ENCODE data around the gene PTPRN2. TPM values are rescaled to one million over a fixed set of nuclear protein-coding genes. Genes with fewer than 3 reads are reported as not detected.
"Not testable (repeated sequence)": the region's sequence is repeated elsewhere in the genome, so short reads cannot be mapped to it uniquely, and the experiment has no call there.

The PTPRN2 gene
- total and polyA plus RNA-seq, 7 donors, result 0.47 to 0.82 (median 0.51) TPM

DNA sequence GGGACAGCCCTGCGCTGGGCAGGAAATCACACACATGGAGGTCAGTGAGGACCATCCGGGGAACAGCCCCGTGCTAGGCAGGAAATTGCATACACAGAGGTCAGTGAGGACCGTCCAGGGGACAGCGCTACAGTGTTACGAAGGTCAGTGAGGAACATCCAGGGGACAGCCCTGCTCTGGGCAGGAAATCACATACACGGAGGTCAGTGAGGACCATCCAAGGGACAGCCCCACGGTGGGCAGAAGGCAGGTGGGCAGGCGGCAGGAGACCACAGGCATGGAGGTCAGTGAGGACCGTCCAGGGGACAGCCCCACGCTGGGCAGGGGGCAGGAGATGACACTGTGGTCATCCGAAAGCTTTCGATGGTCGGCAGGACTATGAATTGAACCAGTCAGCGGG, 79.7 kb downstream of the PTPRN2 start:
- H3K4me1 ChIP-seq, result no peaks in the 10 kb centered on the region
- DNase-seq, result no peak
- WGBS, 3 donors, result 67 to 75% (median 71%) methylated on average over 15 of the region's 15 CpGs
- H3K27me3 ChIP-seq (ENCODE audit: insufficient read depth in 3 of 3, low read length in 2 of 3), result peaks cover 0 to 12% (median 4%) of the 10 kb centered on the region in 3 donors
- H3K36me3 ChIP-seq (ENCODE audit: insufficient read depth in 1 of 2, low read depth in 1 of 2), result no peaks in the 10 kb centered on the region
- no peak overlapping the region for H3K27ac ChIP-seq
- no peak overlapping the region for H3K4me3 ChIP-seq
- ATAC-seq, result no peak
- TF ChIP-seq, protein P1, sequence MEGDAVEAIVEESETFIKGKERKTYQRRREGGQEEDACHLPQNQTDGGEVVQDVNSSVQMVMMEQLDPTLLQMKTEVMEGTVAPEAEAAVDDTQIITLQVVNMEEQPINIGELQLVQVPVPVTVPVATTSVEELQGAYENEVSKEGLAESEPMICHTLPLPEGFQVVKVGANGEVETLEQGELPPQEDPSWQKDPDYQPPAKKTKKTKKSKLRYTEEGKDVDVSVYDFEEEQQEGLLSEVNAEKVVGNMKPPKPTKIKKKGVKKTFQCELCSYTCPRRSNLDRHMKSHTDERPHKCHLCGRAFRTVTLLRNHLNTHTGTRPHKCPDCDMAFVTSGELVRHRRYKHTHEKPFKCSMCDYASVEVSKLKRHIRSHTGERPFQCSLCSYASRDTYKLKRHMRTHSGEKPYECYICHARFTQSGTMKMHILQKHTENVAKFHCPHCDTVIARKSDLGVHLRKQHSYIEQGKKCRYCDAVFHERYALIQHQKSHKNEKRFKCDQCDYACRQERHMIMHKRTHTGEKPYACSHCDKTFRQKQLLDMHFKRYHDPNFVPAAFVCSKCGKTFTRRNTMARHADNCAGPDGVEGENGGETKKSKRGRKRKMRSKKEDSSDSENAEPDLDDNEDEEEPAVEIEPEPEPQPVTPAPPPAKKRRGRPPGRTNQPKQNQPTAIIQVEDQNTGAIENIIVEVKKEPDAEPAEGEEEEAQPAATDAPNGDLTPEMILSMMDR (IDR thresholded peaks at IDR 0.05), result no peak
- intact Hi-C loops (cut with DNase I), result no loop called here
- H3K9me3 ChIP-seq, result peaks cover 7% of the 10 kb centered on the region

DNA sequence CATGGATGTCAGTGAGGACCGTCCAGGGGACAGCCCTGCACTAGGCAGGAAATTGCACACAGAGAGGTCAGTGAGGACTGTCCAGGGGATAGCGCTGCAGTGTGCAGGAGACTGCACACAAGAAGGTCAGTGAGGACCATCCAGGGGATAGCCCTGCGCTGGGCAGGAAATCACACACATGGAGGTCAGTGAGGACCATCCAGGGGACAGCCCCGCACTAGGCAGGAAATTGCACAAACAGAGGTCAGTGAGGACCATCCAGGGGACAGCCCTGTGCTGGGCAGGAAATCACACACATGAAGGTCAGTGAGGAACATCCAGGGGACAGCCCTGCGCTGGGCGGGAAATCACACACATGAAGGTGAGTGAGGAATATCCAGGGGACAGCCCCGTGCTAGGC, 80.4 kb downstream of the PTPRN2 start:
- H3K4me3 ChIP-seq; intact Hi-C loops (cut with DNase I); DNase-seq; ATAC-seq; H3K27ac ChIP-seq; H3K4me1 ChIP-seq; H3K9me3 ChIP-seq; H3K36me3 ChIP-seq (ENCODE audit: insufficient read depth in 1 of 2, low read depth in 1 of 2): not testable (repeated sequence)
- H3K27me3 ChIP-seq (ENCODE audit: insufficient read depth in 3 of 3, low read length in 2 of 3), result peaks cover 0 to 12% (median 4%) of the 10 kb centered on the region in 3 donors
- WGBS, 3 donors, result 59 to 69% (median 67%) methylated on average over 7 of the region's 7 CpGs

DNA sequence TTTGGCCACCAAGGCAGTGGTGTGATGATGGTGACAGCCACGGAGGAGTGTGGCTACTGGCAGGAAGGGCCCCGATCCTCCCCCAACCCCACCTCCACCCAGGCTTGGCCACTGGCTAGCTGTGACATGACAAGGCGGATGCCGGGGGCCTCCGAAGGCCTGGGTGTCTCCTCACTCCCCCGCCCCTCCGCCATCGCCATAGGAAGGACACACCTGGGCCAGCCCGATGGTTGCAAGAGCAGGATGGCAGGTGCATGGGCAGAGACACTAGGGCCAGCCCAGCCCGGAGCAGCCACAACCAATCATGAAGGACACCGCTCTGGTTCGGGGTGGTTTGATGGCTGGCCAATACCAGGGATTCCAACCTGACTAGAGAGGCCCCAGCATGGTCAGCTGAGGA, 81.0 kb downstream of the PTPRN2 start:
- TF ChIP-seq, protein P1 (IDR thresholded peaks at IDR 0.05), result no peak
- DNase-seq (no peak), ATAC-seq (no peak)
- peaks cover under 1% of the 10 kb centered on the region for H3K9me3 ChIP-seq
- H3K4me3 ChIP-seq, result no peak overlapping the region
- 93 to 98% (median 95%) methylated on average over 12 of the region's 12 CpGs for WGBS, 3 donors
- H3K36me3 ChIP-seq (ENCODE audit: insufficient read depth in 1 of 2, low read depth in 1 of 2), result no peaks in the 10 kb centered on the region
- no peaks in the 10 kb centered on the region for H3K4me1 ChIP-seq
- H3K27ac ChIP-seq, result no peak overlapping the region
- intact Hi-C loops (cut with DNase I), result no loop called here
- H3K27me3 ChIP-seq (ENCODE audit: insufficient read depth in 3 of 3, low read length in 2 of 3), result peaks cover 0 to 15% (median 4%) of the 10 kb centered on the region in 3 donors

DNA sequence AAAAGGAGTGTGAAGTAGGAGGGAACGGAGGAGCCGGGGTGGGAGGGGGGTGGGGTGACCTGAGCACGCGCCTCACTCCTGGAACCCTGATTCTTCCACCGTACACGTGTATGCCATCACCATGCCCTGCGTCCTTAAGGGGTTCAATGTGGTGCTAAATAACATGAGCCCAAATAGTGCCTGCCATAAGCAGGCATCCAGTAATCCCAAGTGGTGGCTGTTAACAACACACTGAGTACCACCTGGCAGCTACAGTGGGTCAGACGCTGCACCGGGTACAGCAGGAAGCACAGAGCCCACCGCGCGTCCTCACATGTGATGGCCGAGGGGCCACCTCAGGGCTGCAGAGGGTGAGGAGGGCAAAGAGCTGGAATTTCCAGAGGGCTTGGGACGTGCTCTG, 81.9 kb downstream of the PTPRN2 start:
- TF ChIP-seq, protein P1 (IDR thresholded peaks at IDR 0.05), result no peak
- Histone ChIP-seq H3K27me3 (ENCODE audit: insufficient read depth in 3 of 3, low read length in 2 of 3) (peaks cover 0 to 25% (median 4%) of the 10 kb centered on the region in 3 donors), H3K36me3 (ENCODE audit: insufficient read depth in 1 of 2, low read depth in 1 of 2) (no peaks in the 10 kb centered on the region), H3K4me3 (no peak overlapping the region), H3K9me3 (no peaks in the 10 kb centered on the region), H3K27ac (no peak overlapping the region), H3K4me1 (no peaks in the 10 kb centered on the region)
- DNase-seq (no peak), ATAC-seq (no peak)
- WGBS, 3 donors, result 93 to 96% (median 94%) methylated on average over 14 of the region's 14 CpGs
- intact Hi-C loops (cut with DNase I), result no loop called here

DNA sequence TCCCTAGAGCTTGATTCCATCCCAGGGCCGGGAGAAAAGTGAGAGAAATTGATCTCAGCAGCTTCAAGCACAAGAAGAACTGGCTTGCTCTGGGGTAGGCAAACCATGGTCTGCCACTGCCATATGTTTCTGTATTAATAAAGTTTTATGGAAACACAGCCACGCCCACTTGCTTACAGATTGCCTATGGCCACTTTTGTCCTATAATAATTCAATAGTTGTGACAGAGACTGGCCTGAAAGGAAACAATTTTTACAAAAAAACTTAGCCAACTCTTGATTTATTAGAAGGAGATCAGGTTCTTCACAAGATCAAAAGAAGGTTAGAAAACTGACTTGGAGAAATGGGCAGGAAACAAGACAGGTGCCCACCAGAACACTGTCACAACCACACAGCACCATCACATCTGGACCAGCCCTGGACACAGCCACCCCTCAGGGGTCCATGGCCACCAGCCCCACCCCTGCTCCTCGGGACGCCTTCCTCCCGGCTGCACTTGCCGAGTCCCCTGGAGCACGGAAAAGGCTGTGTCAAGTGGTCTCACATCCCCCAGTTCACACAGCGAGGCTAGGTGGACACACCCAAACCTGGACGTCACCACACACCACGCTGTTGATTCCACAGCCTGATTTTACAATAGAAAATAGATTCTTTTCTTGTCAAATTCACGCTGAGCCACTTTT, 85.4 kb downstream of the PTPRN2 start:
- 82 to 84% (median 83%) methylated on average over 11 of the region's 11 CpGs for WGBS, 3 donors
- intact Hi-C loops (cut with DNase I), result no loop called here
- Histone ChIP-seq H3K4me1 (no peaks in the 10 kb centered on the region), H3K27me3 (ENCODE audit: insufficient read depth in 3 of 3, low read length in 2 of 3) (peaks cover 0 to 34% (median 4%) of the 10 kb centered on the region in 3 donors), H3K4me3 (no peak overlapping the region), H3K27ac (no peak overlapping the region), H3K36me3 (ENCODE audit: insufficient read depth in 1 of 2, low read depth in 1 of 2) (no peaks in the 10 kb centered on the region), H3K9me3 (no peaks in the 10 kb centered on the region)
- DNase-seq (no peak), ATAC-seq (no peak)
- TF ChIP-seq, protein P1 (IDR thresholded peaks at IDR 0.05), result no peak

All from psoas muscle (tissue), 8 donors.